ENCODE data around the gene ACOX1. TPM values are rescaled to one million over a fixed set of nuclear protein-coding genes. Genes with fewer than 3 reads are reported as not detected.

ACOX1 gene
- total RNA-seq, 1 experiment from 2014 or later = 40.9 TPM

DNA sequence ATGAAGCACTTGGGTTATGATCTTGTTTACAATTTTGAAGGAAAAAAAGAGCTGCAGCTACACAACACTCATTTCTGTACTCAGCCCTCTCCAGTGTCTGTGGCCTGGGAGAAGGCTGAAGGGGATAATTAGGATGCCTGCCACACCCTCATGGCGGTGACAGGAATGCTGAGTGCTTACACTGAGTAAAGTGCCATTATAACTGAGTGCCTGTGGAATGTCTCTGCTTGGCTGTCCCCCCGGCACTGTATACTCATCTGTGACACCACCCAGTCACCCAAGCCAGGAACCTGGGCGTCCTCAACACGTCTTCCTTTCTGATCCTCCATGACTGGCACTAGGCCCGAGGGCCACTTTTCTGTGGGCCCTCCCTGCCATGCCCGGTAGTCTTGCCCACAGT is 70.8 kb downstream of the ACOX1 start:
- peaks cover 5% of the 10 kb centered on the region; the same call in 1 of the 2 replicates for H3K4me1 Mint-ChIP-seq
- H3K9me3 Mint-ChIP-seq = no peaks in the 10 kb centered on the region
- H3K36me3 Mint-ChIP-seq = no peaks in the 10 kb centered on the region
- no peak for DNase-seq (ENCODE audit: low spot score)
- ChIA-PET CTCF (interaction anchor here (0.7 to 5.8 kb wide), 3 partner anchors 70 to 96 kb away, joined by 3 to 70 read pairs (median 4); no protein-coding TSS in a partner anchor), POLR2A (no interaction called here)
- no peak overlapping the region for H3K4me3 Mint-ChIP-seq
- no peak for ATAC-seq
- H3K27me3 Mint-ChIP-seq (ENCODE audit: low read depth) = no peaks in the 10 kb centered on the region
- TF ChIP-seq CREM (CRISPR knock-in tag; IDR thresholded peaks at IDR 0.05) = no peak
- TF ChIP-seq, protein P1, sequence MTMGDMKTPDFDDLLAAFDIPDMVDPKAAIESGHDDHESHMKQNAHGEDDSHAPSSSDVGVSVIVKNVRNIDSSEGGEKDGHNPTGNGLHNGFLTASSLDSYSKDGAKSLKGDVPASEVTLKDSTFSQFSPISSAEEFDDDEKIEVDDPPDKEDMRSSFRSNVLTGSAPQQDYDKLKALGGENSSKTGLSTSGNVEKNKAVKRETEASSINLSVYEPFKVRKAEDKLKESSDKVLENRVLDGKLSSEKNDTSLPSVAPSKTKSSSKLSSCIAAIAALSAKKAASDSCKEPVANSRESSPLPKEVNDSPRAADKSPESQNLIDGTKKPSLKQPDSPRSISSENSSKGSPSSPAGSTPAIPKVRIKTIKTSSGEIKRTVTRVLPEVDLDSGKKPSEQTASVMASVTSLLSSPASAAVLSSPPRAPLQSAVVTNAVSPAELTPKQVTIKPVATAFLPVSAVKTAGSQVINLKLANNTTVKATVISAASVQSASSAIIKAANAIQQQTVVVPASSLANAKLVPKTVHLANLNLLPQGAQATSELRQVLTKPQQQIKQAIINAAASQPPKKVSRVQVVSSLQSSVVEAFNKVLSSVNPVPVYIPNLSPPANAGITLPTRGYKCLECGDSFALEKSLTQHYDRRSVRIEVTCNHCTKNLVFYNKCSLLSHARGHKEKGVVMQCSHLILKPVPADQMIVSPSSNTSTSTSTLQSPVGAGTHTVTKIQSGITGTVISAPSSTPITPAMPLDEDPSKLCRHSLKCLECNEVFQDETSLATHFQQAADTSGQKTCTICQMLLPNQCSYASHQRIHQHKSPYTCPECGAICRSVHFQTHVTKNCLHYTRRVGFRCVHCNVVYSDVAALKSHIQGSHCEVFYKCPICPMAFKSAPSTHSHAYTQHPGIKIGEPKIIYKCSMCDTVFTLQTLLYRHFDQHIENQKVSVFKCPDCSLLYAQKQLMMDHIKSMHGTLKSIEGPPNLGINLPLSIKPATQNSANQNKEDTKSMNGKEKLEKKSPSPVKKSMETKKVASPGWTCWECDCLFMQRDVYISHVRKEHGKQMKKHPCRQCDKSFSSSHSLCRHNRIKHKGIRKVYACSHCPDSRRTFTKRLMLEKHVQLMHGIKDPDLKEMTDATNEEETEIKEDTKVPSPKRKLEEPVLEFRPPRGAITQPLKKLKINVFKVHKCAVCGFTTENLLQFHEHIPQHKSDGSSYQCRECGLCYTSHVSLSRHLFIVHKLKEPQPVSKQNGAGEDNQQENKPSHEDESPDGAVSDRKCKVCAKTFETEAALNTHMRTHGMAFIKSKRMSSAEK (CRISPR knock-in tag; IDR thresholded peaks at IDR 0.05; ENCODE audit: borderline replicate concordance) = no peak
- TF ChIP-seq, protein P2, sequence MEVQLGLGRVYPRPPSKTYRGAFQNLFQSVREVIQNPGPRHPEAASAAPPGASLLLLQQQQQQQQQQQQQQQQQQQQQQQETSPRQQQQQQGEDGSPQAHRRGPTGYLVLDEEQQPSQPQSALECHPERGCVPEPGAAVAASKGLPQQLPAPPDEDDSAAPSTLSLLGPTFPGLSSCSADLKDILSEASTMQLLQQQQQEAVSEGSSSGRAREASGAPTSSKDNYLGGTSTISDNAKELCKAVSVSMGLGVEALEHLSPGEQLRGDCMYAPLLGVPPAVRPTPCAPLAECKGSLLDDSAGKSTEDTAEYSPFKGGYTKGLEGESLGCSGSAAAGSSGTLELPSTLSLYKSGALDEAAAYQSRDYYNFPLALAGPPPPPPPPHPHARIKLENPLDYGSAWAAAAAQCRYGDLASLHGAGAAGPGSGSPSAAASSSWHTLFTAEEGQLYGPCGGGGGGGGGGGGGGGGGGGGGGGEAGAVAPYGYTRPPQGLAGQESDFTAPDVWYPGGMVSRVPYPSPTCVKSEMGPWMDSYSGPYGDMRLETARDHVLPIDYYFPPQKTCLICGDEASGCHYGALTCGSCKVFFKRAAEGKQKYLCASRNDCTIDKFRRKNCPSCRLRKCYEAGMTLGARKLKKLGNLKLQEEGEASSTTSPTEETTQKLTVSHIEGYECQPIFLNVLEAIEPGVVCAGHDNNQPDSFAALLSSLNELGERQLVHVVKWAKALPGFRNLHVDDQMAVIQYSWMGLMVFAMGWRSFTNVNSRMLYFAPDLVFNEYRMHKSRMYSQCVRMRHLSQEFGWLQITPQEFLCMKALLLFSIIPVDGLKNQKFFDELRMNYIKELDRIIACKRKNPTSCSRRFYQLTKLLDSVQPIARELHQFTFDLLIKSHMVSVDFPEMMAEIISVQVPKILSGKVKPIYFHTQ (CRISPR knock-in tag; IDR thresholded peaks at IDR 0.05) = no peak
- TF ChIP-seq, protein P3, sequence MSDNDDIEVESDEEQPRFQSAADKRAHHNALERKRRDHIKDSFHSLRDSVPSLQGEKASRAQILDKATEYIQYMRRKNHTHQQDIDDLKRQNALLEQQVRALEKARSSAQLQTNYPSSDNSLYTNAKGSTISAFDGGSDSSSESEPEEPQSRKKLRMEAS (CRISPR knock-in tag; IDR thresholded peaks at IDR 0.05) = no peak
- H3K27ac Mint-ChIP-seq = peak overlapping the region; percentile 36; the same call in 1 of the 2 replicates

DNA sequence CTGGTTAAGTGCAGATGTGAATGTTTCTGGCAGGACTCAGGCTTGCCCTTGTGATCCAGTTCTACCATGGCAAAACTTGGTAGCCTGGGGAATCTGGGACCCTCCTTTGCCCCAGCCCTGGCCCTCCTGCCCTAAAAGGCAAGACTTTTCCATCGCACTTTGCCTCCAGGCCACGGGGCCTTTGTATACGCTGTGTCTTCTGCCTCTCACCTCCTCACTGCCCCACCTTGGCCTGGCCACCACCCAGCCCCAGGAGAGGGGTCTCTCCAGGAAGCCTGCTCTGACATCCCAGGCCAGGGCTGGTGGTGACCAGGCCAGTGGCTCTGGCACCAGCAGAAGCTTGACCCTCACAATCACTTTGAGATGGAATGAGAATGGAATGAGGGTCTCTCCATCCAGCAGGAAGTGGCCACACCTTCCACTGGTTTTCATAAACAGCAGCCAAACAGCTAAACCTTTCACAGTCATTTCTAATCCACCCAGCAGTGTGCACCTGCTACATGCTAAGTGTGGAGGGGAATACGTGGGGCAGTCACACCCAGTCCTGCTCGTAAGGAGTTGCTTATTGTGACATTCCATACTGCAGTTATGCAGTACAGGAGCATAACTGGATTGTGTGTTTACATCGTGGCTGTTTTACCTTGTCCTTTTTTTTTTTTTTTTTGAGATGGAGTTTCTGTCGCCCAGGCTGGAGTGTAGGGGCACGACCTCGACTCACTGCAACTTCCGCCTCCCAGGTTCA is 72.7 kb downstream of the ACOX1 start:
- Mint-ChIP-seq H3K27me3 (ENCODE audit: low read depth) (no peaks in the 10 kb centered on the region), H3K4me1 (peaks cover 5% of the 10 kb centered on the region; the same call in 1 of the 2 replicates), H3K4me3 (peak overlapping the region; percentile 36), H3K27ac (peak overlapping the region; percentile 19; the same call in 1 of the 2 replicates), H3K9me3 (no peaks in the 10 kb centered on the region), H3K36me3 (peaks cover 3% of the 10 kb centered on the region; the same call in 1 of the 2 replicates)
- ChIA-PET CTCF (interaction anchor here (0.6 to 5.8 kb wide), 22 partner anchors 11 to 276 kb away, joined by 3 to 70 read pairs (median 6); partner anchors contain the start of genes CDK3 and TRIM65), POLR2A (no interaction called here)
- ATAC-seq (no peak), DNase-seq (ENCODE audit: low spot score) (no peak)
- TF ChIP-seq, protein P4, sequence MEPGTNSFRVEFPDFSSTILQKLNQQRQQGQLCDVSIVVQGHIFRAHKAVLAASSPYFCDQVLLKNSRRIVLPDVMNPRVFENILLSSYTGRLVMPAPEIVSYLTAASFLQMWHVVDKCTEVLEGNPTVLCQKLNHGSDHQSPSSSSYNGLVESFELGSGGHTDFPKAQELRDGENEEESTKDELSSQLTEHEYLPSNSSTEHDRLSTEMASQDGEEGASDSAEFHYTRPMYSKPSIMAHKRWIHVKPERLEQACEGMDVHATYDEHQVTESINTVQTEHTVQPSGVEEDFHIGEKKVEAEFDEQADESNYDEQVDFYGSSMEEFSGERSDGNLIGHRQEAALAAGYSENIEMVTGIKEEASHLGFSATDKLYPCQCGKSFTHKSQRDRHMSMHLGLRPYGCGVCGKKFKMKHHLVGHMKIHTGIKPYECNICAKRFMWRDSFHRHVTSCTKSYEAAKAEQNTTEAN (CRISPR knock-in tag; IDR thresholded peaks at IDR 0.05) = no peak
- TF ChIP-seq TEAD1 (CRISPR knock-in tag; IDR thresholded peaks at IDR 0.05) (no peak), FOXJ3 (CRISPR knock-in tag; IDR thresholded peaks at IDR 0.05; ENCODE audit: borderline replicate concordance) (no peak), NR1H2 (CRISPR knock-in tag; IDR thresholded peaks at IDR 0.05) (no peak), ZNF138 (CRISPR knock-in tag; conservative IDR thresholded peaks at IDR 0.05) (no peak)
- TF ChIP-seq, protein P5, sequence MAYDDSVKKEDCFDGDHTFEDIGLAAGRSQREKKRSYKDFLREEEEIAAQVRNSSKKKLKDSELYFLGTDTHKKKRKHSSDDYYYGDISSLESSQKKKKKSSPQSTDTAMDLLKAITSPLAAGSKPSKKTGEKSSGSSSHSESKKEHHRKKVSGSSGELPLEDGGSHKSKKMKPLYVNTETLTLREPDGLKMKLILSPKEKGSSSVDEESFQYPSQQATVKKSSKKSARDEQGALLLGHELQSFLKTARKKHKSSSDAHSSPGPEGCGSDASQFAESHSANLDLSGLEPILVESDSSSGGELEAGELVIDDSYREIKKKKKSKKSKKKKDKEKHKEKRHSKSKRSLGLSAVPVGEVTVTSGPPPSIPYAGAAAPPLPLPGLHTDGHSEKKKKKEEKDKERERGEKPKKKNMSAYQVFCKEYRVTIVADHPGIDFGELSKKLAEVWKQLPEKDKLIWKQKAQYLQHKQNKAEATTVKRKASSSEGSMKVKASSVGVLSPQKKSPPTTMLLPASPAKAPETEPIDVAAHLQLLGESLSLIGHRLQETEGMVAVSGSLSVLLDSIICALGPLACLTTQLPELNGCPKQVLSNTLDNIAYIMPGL (CRISPR knock-in tag; IDR thresholded peaks at IDR 0.05) = no peak
- TF ChIP-seq, protein P6, sequence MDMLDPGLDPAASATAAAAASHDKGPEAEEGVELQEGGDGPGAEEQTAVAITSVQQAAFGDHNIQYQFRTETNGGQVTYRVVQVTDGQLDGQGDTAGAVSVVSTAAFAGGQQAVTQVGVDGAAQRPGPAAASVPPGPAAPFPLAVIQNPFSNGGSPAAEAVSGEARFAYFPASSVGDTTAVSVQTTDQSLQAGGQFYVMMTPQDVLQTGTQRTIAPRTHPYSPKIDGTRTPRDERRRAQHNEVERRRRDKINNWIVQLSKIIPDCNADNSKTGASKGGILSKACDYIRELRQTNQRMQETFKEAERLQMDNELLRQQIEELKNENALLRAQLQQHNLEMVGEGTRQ (CRISPR knock-in tag; IDR thresholded peaks at IDR 0.05) = no peak
- TF ChIP-seq, protein P7, sequence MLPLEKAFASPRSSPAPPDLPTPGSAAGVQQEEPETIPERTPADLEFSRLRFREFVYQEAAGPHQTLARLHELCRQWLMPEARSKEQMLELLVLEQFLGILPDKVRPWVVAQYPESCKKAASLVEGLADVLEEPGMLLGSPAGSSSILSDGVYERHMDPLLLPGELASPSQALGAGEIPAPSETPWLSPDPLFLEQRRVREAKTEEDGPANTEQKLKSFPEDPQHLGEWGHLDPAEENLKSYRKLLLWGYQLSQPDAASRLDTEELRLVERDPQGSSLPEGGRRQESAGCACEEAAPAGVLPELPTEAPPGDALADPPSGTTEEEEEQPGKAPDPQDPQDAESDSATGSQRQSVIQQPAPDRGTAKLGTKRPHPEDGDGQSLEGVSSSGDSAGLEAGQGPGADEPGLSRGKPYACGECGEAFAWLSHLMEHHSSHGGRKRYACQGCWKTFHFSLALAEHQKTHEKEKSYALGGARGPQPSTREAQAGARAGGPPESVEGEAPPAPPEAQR (CRISPR knock-in tag; IDR thresholded peaks at IDR 0.05) = no peak
- TF ChIP-seq, protein P8, sequence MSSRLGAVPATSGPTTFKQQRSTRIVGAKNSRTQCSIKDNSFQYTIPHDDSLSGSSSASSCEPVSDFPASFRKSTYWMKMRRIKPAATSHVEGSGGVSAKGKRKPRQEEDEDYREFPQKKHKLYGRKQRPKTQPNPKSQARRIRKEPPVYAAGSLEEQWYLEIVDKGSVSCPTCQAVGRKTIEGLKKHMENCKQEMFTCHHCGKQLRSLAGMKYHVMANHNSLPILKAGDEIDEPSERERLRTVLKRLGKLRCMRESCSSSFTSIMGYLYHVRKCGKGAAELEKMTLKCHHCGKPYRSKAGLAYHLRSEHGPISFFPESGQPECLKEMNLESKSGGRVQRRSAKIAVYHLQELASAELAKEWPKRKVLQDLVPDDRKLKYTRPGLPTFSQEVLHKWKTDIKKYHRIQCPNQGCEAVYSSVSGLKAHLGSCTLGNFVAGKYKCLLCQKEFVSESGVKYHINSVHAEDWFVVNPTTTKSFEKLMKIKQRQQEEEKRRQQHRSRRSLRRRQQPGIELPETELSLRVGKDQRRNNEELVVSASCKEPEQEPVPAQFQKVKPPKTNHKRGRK (CRISPR knock-in tag; IDR thresholded peaks at IDR 0.05; ENCODE audit: borderline replicate concordance) = no peak
- TF ChIP-seq, protein P9, sequence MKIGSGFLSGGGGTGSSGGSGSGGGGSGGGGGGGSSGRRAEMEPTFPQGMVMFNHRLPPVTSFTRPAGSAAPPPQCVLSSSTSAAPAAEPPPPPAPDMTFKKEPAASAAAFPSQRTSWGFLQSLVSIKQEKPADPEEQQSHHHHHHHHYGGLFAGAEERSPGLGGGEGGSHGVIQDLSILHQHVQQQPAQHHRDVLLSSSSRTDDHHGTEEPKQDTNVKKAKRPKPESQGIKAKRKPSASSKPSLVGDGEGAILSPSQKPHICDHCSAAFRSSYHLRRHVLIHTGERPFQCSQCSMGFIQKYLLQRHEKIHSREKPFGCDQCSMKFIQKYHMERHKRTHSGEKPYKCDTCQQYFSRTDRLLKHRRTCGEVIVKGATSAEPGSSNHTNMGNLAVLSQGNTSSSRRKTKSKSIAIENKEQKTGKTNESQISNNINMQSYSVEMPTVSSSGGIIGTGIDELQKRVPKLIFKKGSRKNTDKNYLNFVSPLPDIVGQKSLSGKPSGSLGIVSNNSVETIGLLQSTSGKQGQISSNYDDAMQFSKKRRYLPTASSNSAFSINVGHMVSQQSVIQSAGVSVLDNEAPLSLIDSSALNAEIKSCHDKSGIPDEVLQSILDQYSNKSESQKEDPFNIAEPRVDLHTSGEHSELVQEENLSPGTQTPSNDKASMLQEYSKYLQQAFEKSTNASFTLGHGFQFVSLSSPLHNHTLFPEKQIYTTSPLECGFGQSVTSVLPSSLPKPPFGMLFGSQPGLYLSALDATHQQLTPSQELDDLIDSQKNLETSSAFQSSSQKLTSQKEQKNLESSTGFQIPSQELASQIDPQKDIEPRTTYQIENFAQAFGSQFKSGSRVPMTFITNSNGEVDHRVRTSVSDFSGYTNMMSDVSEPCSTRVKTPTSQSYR (CRISPR knock-in tag; IDR thresholded peaks at IDR 0.05) = no peak

All from WTC11 (cell line).